Stomach smooth muscle (tissue), 2 donors: ENCODE data around the gene S100A2.
"Not testable (repeated sequence)": the region's sequence is repeated elsewhere in the genome, so short reads cannot be mapped to it uniquely, and the experiment has no call there.

Experiments used
- H3K27ac ChIP-seq: one replicate; pipeline ENCODE4 v1.7.0; 2013; ENCODE audit warnings: mild to moderate bottlenecking, low read length, inconsistent platforms
- H3K27me3 ChIP-seq, 2 donors: one replicate each; pipeline ENCODE4 v1.7.0; 2013; ENCODE audit warnings: low read length in 2 of 2; ENCODE audit not compliant: insufficient read depth in 2 of 2, control insufficient read depth in 1 of 2
- H3K36me3 ChIP-seq, 2 donors: one replicate each; pipeline ENCODE4 v1.7.0; 2013; ENCODE audit warnings: low read length in 2 of 2; ENCODE audit not compliant: control insufficient read depth in 2 of 2, insufficient read depth in 2 of 2
- H3K4me1 ChIP-seq: one replicate; pipeline ENCODE4 v1.7.0; 2013; ENCODE audit warnings: low read length; ENCODE audit not compliant: control insufficient read depth, insufficient read depth
- H3K4me3 ChIP-seq, 2 donors: one replicate each; pipeline ENCODE4 v1.7.0; 2013; ENCODE audit warnings: low read length in 2 of 2
- H3K9ac ChIP-seq, 2 donors: one replicate each; pipeline ENCODE4 v1.7.0; 2013; ENCODE audit warnings: low read length in 2 of 2, mild to moderate bottlenecking in 1 of 2
- H3K9me3 ChIP-seq, 2 donors: one replicate each; pipeline ENCODE4 v1.7.0; 2013; ENCODE audit warnings: low read length in 2 of 2; ENCODE audit not compliant: control insufficient read depth in 2 of 2
- donor health status: healthy.
- donor health status: Pancreatic carcinoma.

Gene S100A2

DNA sequence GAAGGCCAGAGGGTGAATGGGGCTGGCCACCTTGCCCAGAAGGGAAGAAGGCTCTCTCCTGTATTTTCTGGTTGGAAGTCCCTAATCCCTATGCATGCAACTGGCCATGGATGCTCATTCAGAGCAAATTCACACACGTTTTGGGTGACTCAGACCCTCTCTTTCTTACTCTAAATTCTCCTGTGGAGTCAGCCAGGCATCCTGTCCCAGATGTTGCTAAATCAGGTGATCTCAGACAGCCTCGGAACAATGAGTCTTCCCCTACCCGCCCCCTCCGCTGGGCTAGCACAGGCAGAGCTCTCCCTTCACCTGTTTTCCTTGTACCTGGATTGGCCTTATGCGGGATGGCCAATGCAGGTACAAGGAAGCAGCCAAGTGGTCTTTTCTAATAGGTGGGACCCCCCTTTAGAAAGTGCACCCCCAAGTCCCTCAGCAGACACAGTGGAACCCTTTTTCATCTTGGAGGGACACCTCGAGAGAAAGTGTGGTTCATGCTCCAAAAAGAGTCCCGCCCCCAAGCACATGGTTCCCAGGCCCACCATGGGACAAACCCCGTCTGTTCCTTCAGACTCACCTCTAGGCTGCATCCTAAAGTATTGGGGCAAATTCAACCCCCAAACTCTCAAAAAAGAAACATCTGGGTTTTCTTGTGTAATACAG, 38.5 kb downstream of the S100A2 start:
- peaks cover 3% of the 10 kb centered on the region for H3K4me1 ChIP-seq
- H3K27ac ChIP-seq: no peak overlapping the region
- H3K27me3 ChIP-seq: no peaks in the 10 kb centered on the region
- H3K4me3 ChIP-seq: no peak overlapping the region
- H3K36me3 ChIP-seq: no peaks in the 10 kb centered on the region
- no peak overlapping the region for H3K9ac ChIP-seq
- H3K9me3 ChIP-seq: no peaks in the 10 kb centered on the region

DNA sequence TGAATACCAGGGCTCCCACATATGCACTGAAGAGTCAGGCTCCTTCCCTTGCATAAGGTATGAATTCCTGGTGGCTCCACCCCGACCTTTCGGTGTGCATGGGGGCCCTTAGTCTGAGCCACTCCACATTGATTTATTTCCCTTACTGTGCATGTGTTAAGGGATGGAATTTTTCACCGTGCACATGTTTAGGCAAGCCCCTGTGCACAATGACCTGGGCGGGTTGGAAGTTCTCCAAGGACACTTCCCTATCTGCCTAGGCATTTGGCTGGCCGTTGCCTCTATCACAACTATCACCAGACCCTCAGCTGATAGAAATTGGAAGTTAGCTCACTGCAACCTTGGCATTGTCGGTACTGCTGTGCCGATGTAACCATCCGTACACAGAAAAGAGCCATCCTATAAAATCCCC, 39.5 kb downstream of the S100A2 start:
- Histone ChIP-seq H3K4me1 (no peaks in the 10 kb centered on the region), H3K27ac (no peak overlapping the region), H3K4me3 (no peak overlapping the region), H3K9me3 (no peaks in the 10 kb centered on the region), H3K36me3 (no peaks in the 10 kb centered on the region), H3K9ac (no peak overlapping the region), H3K27me3 (no peaks in the 10 kb centered on the region)

DNA sequence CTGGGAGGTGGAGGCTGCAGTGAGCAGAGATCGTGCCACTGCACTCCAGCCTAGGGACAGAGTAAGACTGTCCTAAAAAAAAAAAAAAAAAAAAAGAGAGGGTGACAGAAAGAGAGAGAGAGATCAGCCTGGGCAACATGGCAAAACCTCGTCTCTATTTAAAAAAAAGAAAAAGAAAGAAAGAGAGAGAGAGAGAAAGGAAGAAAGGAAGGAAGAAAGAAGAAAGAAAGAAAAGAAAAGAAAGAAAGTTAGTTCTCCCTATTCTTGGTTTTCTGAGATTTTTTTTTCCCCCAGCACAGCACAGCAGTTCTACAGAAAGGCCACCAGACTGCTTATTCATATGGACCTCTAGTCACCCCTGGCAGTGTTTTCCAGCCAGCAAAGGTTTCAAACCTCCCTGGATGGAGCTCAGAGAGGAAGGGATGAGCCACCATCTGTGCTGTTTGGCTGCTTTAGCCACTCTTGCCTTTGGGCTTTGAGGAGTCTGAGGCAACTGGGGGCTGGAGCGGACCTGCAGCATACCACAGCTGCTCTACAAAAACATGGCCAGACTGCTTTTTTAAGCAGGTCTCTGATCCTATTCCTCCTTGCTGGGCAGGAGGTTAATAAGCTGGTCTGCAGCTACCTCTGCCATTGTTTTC, 40.4 kb downstream of the S100A2 start:
- H3K9ac ChIP-seq: no peak overlapping the region
- H3K27me3 ChIP-seq: no peaks in the 10 kb centered on the region
- no peaks in the 10 kb centered on the region for H3K36me3 ChIP-seq
- H3K9me3 ChIP-seq: no peaks in the 10 kb centered on the region
- no peaks in the 10 kb centered on the region for H3K4me1 ChIP-seq
- H3K27ac ChIP-seq: no peak overlapping the region
- H3K4me3 ChIP-seq: no peak overlapping the region

DNA sequence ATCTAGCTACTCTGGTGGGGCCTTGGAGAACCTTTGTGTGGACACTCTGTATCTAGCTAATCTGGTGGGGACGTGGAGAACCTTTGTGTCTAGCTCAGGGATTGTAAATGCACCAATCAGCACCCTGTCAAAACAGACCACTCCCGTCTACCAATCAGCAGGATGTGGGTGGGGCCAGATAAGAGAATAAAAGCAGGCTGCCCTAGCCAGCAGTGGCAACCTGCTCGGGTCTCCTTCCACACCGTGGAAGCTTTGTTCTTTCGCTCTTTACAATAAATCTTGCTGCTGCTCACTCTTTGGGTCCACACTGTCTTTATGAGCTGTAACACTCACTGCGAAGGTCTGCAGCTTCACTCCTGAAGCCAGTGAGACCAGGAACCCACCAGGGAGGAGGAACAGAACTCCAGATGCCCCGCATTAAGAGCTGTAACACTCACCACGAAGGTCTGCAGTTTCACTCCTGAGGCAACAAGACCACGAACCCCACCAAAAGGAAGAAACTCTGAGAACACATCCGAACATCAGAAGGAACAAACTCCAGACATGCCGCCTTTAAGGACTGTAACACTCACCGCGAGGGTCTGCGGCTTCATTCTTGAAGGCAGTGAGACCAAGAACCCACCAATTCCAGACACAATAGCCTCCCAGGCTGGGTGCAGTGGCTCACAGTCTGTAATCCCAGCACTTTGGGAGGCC, 43.1 kb downstream of the S100A2 start:
- not testable (repeated sequence) for H3K36me3 ChIP-seq, H3K9me3 ChIP-seq, H3K4me1 ChIP-seq, H3K27ac ChIP-seq, H3K27me3 ChIP-seq, H3K9ac ChIP-seq, H3K4me3 ChIP-seq

DNA sequence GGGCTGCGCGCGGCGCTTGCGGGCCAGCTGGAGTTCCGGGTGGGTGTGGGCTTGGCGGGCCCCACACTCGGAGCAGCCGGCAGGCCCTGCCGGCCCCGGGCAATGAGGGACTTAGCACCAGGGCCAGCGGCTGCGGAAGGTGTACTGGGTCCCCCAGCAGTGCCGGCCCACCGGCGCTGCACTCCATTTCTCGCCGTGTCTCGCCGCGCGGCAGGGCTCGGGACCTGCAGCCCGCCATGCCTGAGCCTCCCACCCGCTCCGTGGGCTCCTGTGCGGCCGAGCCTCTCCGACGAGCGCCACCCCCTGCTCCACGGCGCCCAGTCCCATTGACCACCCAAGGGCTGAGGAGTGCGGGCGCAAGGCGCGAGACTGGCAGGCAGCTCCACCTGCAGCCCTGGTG, 43.8 kb downstream of the S100A2 start:
- H3K27ac ChIP-seq, H3K9ac ChIP-seq, H3K4me3 ChIP-seq, H3K36me3 ChIP-seq, H3K4me1 ChIP-seq, H3K27me3 ChIP-seq, H3K9me3 ChIP-seq: not testable (repeated sequence)

DNA sequence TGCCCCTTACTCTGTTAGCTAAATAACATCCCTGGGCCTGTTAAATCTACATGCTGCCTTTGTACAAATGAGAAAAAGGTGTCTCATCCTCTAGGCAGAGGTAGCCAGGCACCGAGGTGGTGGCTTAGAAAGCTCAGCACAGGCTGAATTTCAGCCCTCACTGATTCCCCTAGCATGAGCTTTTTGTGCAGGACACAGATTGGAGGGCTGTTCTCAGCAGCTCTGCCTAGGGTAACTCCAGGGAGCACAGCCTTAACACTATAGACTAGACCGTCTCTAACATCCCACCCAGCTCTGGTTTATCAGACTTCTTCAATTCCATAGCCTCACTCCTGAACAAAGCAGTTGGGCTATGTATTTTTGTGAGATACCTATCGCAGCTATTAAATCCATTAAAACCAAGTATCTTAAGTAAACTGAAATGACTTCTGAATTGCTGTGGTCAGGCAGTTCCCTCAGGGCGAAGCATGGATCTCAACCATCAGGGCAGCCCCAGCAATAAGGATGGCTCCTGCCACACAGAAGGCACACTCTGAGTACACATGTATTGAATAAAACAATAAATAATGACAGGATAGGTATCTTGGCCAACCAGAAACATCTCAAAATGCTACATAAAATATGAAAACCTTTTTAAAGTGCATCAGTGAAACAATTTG, 44.7 kb downstream of the S100A2 start:
- Histone ChIP-seq H3K4me3 (no peak overlapping the region), H3K9ac (peak overlapping the region in 1 of 2 donors; percentile 42), H3K4me1 (no peaks in the 10 kb centered on the region)

DNA sequence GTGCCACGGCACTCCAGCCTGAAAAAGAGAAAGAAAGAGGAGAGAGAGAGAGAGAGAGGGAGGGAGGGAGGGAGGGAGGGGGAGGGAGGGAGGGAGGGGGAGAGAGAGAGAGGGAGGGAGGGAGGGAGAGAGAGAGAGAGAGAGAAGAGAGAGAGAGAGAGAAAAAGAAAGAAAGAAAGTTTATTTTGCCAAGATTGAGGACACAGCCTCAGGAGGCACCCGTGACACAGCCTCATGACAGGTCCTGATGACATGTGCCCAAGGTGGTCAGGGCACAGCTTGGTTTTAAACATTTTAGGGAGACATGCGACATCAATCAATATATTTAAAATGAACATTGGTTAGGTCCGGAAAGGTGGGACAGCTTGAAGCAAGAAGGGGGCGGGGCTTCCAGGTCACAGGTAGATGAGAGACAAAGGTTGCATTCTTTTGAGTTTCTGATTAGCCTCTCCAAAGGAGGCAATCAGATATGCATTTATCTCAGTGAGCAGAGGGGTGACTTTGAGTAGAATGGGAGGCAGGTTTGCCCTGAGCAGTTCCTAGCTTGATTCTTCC, 45.4 kb downstream of the S100A2 start:
- not testable (repeated sequence) for H3K4me1 ChIP-seq, H3K27me3 ChIP-seq, H3K4me3 ChIP-seq, H3K9me3 ChIP-seq, H3K36me3 ChIP-seq, H3K27ac ChIP-seq, H3K9ac ChIP-seq

More for the DNA sequence above, 44.7 kb downstream of the S100A2 start:
- H3K27ac ChIP-seq: no peak overlapping the region
- H3K36me3 ChIP-seq: no peaks in the 10 kb centered on the region
- no peaks in the 10 kb centered on the region for H3K9me3 ChIP-seq
- no peaks in the 10 kb centered on the region for H3K27me3 ChIP-seq

DNA sequence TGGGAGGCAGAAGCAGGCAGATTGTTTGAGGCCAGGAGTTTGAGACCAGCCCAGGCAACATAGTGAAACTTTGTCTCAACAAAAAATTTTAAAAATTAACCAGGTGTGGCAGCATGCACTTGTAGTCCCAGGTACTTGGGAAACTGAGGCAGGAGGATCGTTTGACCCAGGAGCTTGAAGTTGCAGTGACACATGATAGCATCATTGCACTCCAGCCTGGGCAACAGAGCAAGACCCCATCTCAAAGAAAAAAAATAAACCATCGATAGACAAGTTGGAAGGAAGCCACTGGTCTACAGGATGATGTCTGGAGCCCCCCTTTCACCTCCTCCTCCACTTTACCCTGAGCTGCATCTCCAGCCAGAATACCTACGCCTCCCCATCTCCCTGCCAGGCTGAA, 46.4 kb downstream of the S100A2 start:
- H3K9ac ChIP-seq: no peak overlapping the region
- no peak overlapping the region for H3K27ac ChIP-seq
- no peak overlapping the region for H3K4me3 ChIP-seq
- H3K4me1 ChIP-seq: no peaks in the 10 kb centered on the region
- no peaks in the 10 kb centered on the region for H3K9me3 ChIP-seq
- no peaks in the 10 kb centered on the region for H3K27me3 ChIP-seq
- no peaks in the 10 kb centered on the region for H3K36me3 ChIP-seq

DNA sequence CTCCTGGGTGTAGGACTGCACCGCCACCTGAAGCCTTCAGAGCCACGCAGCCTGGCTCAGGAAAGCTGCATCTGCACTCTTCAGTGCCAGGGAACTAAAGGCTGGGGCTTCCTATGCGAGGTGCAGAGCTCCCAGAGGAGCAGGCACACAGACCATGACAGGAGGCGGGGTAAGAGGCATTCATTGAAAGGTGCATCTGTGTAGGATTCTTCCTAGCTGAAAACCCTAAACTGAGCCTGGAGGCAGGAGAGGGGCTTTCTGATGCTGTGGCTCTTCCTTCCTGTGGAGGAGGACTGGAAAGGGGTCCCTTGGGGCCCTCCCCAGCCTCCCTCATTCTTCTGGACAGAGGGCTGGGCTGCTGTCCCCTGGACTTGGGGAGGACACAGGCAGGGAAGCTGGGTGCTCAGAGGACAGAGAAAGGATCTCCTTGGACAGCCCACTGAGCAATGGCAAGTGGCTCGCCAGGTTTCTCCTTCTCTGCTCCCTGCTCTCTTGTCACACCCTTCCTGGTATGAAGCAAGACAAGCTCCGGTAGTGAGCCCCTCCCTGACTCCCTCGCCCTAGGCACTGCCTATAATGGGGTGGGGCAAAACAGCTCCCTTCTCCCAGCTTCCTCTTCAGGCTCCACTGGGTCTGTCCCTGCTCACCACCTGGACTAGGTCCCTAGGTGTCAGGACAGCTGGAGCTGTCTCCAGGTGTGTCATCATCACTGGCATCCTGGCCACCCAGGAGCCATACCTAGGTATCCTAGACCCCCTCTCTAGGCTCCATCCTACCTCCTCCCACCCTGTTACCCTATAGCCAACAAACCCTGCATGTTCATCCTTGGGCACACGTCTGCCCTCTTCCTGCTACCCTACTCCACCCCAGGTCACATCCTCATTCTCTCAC, 49.9 kb downstream of the S100A2 start:
- peaks cover 4% of the 10 kb centered on the region for H3K4me1 ChIP-seq
- H3K27me3 ChIP-seq: no peaks in the 10 kb centered on the region
- no peak overlapping the region for H3K9ac ChIP-seq
- no peaks in the 10 kb centered on the region for H3K36me3 ChIP-seq
- no peaks in the 10 kb centered on the region for H3K9me3 ChIP-seq
- no peak overlapping the region for H3K27ac ChIP-seq
- no peak overlapping the region for H3K4me3 ChIP-seq

DNA sequence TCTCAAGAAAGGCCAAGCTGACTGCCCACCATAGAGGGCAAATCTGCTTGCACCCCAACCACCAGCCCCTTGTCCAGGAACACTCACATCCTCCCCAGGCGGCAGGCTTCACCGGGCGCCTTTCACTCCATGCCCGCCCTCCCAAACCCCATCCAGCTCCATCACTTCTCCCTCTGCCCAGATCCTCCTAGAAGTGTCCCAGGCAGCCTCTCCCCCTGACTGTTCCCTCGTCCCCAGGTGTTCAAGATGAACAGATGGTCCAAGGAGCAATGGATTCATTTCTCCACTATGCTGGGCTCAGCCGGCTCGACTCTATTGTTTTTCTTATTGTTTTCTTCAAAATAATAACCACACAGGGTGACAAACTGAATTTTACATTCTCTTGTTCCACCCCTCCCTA, 52.0 kb downstream of the S100A2 start:
- no peak overlapping the region for H3K4me3 ChIP-seq
- H3K36me3 ChIP-seq: no peaks in the 10 kb centered on the region
- no peaks in the 10 kb centered on the region for H3K9me3 ChIP-seq
- H3K27ac ChIP-seq: no peak overlapping the region
- H3K9ac ChIP-seq: no peak overlapping the region
- peaks cover 6% of the 10 kb centered on the region for H3K4me1 ChIP-seq
- no peaks in the 10 kb centered on the region for H3K27me3 ChIP-seq
